DOHH2 (cell line): ENCODE measurements around the gene EYA4.

Experiments used
- H3F3A ChIP-seq: fragments of 200-600 bp; sonication (generic), shearing (Covaris generic); 2 replicates; pipeline ENCODE4 v1.6.0; 2016; ENCODE audit warnings: antibody characterized with exemption, mild to moderate bottlenecking; ENCODE audit not compliant: control insufficient read depth, insufficient read depth
- H3K27ac ChIP-seq: fragments of 200-600 bp; sonication (generic); 2 replicates; pipeline ENCODE4 v1.5.1; 2014; ENCODE audit warnings: low read depth, mild to moderate bottlenecking, low read length, moderate library complexity
- H3K27me3 ChIP-seq: fragments of 200-600 bp; sonication (generic); 2 replicates; pipeline ENCODE4 v1.6.1; 2014; ENCODE audit warnings: mild to moderate bottlenecking, low read length, mixed read lengths; ENCODE audit not compliant: control insufficient read depth
- H3K36me3 ChIP-seq: fragments of 200-600 bp; sonication (generic); 2 replicates; pipeline ENCODE4 v1.6.1; 2014; ENCODE audit warnings: mild to moderate bottlenecking, low read length, moderate library complexity, mixed read lengths; ENCODE audit not compliant: control insufficient read depth
- H3K4me1 ChIP-seq: fragments of 200-600 bp; sonication (generic); 2 replicates; pipeline ENCODE4 v1.6.1; 2014; ENCODE audit warnings: mild to moderate bottlenecking, low read length, mixed read lengths; ENCODE audit not compliant: control insufficient read depth
- H3K4me2 ChIP-seq: fragments of 200-600 bp; sonication (generic); 2 replicates; pipeline ENCODE4 v1.6.0; 2014; ENCODE audit warnings: mild to moderate bottlenecking, low read length, moderate library complexity
- H3K4me3 ChIP-seq: fragments of 200-600 bp; sonication (generic); 2 replicates; pipeline ENCODE4 v1.5.1; 2014; ENCODE audit warnings: mild to moderate bottlenecking, low read length, mixed read lengths
- H3K79me2 ChIP-seq: fragments of 200-600 bp; sonication (generic); 2 replicates; pipeline ENCODE4 v1.6.1; 2014; ENCODE audit warnings: mild to moderate bottlenecking, low read length, mixed read lengths; ENCODE audit not compliant: control insufficient read depth
- H3K9me2 ChIP-seq: fragments of 200-600 bp; sonication (generic); replicated peaks from 2 replicates; pipeline ENCODE4 v1.6.1; 2014; ENCODE audit warnings: mild to moderate bottlenecking, low read length, mixed read lengths; ENCODE audit not compliant: control insufficient read depth
- H3K9me3 ChIP-seq: fragments of 200-600 bp; sonication (generic); 2 replicates; pipeline ENCODE4 v1.6.1; 2014; ENCODE audit warnings: antibody characterized with exemption, low read length, mixed read lengths; ENCODE audit not compliant: control insufficient read depth, insufficient read depth
- H4K20me1 ChIP-seq: fragments of 200-600 bp; sonication (generic); 2 replicates; pipeline ENCODE4 v1.6.0; 2014; ENCODE audit warnings: low read depth, mild to moderate bottlenecking, antibody characterized with exemption, low read length, moderate library complexity; ENCODE audit not compliant: control insufficient read depth, insufficient read depth
- CTCF ChIP-seq: fragments of 200-600 bp; sonication (generic); IDR thresholded peaks from one replicate; pipeline ENCODE4 v1.5.1; 2014; ENCODE audit warnings: antibody characterized with exemption, mild to moderate bottlenecking, low read depth, low read length; ENCODE audit not compliant: poor library complexity, severe bottlenecking
- EZH2phosphoT487 ChIP-seq: fragments of 200-600 bp; sonication (generic); IDR thresholded peaks from 2 replicates; pipeline ENCODE4 v1.6.1; 2017; ENCODE audit warnings: borderline replicate concordance, mild to moderate bottlenecking, antibody characterized with exemption, low read length, moderate library complexity, mixed read lengths

EYA4 gene

DNA sequence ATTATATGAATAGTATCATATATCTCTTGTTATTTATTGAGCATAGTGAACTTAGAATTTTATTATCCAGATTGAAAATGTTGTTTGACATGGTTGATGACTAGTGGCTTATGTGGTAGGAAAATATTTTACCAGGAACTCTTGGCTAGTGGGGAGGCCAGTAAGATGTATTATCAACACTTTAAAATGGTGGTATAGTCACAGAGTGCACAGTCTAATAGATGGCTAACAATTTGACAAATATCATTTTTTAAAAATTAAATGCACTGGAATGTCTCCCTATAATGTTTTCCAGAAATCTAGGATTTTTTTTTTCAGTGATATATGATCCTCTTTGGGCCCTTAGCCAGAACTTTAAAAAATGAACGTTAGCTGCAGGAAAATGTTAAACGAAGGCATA lies 26.9 kb upstream of the EYA4 start:
- Histone ChIP-seq H3K36me3 (no peaks in the 10 kb centered on the region), H3K27me3 (no peaks in the 10 kb centered on the region), H3K4me2 (no peak overlapping the region), H3K9me2 (no peaks in the 10 kb centered on the region), H3F3A (no peaks in the 10 kb centered on the region), H4K20me1 (no peaks in the 10 kb centered on the region), H3K27ac (no peak overlapping the region), H3K4me3 (no peak overlapping the region), H3K9me3 (no peaks in the 10 kb centered on the region), H3K79me2 (no peaks in the 10 kb centered on the region), H3K4me1 (no peaks in the 10 kb centered on the region)
- TF ChIP-seq CTCF (no peak), EZH2phosphoT487 (no peak)

- no peak overlapping the region for H3K4me2 ChIP-seq
- no peak for TF ChIP-seq CTCF
- no peak for TF ChIP-seq EZH2phosphoT487
- no peak overlapping the region for H3K27ac ChIP-seq
Observed at GRCh38 chr6:133218852-133219251, 22.3 kb upstream of the EYA4 start.

GRCh38 chr6:133223452-133224029 lies 17.6 kb upstream of the EYA4 start:
- Histone ChIP-seq H3K4me1 (no peaks in the 10 kb centered on the region), H3K9me2 (no peaks in the 10 kb centered on the region), H3K4me3 (no peak overlapping the region), H3K27ac (no peak overlapping the region), H3F3A (no peaks in the 10 kb centered on the region), H3K9me3 (no peaks in the 10 kb centered on the region), H4K20me1 (no peaks in the 10 kb centered on the region), H3K79me2 (no peaks in the 10 kb centered on the region), H3K36me3 (no peaks in the 10 kb centered on the region), H3K4me2 (no peak overlapping the region), H3K27me3 (no peaks in the 10 kb centered on the region)
- TF ChIP-seq CTCF: no peak
- TF ChIP-seq EZH2phosphoT487: no peak

More at GRCh38 chr6:133218852-133219251, 22.3 kb upstream of the EYA4 start:
- Histone ChIP-seq H3K9me2 (no peaks in the 10 kb centered on the region), H3K27me3 (no peaks in the 10 kb centered on the region), H3K4me3 (no peak overlapping the region), H4K20me1 (no peaks in the 10 kb centered on the region), H3K79me2 (no peaks in the 10 kb centered on the region), H3K4me1 (no peaks in the 10 kb centered on the region), H3K36me3 (no peaks in the 10 kb centered on the region), H3F3A (no peaks in the 10 kb centered on the region), H3K9me3 (no peaks in the 10 kb centered on the region)
